HG02840 (cell line): Measurements from ENCODE around the gene ARMH4.

ENCODE experiments used
- ATAC-seq: cut with Tn5 transposase; IDR thresholded peaks from one replicate; pipeline ENCODE4 v1.9.1; 2021; ENCODE audit warnings: mild to moderate bottlenecking, moderate library complexity, moderate number of reproducible peaks; ENCODE audit not compliant: unreplicated experiment, low FRiP score

The ARMH4 gene

DNA sequence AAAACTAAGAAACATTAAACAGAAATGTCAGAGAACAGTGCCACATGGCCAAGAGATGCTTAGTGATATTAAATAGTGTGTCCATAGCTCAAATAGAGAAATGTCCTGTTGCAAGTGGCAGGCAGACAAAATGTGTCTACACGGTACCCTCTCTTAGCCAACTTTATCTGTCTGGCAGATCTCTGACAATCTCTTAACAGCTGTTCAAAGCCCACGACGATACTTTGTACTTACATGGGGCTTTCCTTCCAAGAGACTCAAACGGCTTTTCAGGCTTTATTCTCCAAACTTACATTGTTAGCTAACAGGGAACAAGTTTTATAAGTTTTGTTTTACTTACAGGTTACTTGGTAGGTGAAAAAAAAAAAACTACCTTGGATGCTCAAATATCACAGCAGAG, 45.6 kb downstream of the ARMH4 start:
- ATAC-seq: no peak

DNA sequence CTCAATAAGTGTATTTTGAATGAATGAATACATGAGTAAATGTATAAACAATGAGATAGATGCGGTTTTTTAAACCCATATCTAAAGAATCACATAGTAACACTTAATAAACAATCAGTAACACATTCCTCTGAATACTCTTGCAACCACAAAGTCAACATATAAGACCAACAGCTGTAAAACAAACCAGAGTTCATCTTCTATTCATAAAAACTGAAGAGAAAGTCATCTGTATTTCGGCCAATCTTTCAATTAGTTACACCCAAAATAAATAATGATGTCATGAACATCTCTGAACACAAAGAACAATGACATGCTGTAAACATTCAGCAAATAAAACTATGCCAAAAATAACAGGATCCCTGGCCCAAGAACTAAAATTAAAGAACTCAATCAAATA, 47.2 kb downstream of the ARMH4 start:
- no peak for ATAC-seq

DNA sequence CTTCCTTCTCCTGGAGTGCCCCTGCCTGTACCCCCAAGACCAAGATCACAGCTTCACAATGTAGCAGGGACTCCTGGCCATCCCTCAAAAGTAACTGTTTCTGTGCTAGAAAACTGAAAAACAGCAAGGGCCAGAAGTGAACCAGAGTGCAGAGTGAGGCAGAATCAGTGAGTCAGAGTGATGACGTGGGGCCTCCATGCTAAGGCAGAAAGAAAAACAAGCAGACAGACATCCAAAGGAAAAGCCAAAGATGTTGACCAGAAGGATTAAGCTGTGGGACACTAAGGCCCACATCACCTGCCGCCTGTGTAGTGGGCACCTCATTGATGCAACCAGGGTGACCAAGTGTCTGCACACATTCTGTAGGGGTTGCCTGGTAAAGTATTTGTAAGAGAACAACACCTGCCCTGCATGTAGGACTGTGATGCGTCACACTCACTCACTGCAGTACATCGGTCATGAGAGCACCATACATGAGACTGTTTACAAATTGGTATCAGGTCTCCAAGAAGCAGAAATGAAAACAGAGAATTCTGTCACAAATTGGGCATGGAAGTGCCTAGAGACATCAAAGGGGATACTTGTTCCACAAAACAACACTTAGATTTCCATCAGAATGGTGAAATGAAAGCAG, 51.2 kb downstream of the ARMH4 start:
- no peak for ATAC-seq

DNA sequence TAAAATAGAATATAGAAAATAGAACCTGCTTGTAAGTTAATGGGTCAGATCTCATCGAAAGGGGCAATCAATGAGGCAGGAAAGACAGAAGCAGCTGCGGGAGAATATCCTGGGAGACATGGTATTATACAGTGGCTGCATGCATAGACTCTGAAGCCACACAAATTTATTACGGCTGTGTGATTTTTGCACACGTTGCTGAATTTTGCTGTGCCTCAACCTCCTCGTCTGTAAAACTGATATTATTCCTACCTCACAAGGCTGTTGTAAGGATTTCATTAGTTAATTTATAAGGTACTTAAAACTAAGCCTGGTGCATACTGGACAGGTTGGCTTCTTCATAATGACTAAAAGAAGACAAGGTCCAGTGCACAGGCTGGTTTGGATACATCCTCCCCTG, 52.3 kb downstream of the ARMH4 start:
- ATAC-seq: no peak

DNA sequence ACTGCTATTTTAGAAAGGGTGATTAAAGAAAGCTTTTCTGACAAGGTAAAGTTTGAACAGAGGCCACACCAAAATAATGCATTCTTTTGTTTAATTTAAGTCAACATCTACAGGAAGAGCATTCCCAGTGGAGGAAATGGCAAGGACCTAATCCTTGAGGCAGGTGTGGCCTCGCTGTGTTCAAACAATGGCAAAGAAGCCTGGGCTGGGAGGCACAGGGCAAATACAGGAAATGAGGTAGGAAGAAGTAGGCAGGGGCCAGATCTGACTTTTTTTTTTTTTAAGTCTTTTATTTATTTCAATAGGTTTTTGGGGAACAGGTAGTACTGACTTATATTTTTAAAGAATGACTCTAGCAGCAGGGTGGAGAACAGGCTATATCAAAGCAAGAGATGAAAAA, 53.5 kb downstream of the ARMH4 start:
- no peak for ATAC-seq

DNA sequence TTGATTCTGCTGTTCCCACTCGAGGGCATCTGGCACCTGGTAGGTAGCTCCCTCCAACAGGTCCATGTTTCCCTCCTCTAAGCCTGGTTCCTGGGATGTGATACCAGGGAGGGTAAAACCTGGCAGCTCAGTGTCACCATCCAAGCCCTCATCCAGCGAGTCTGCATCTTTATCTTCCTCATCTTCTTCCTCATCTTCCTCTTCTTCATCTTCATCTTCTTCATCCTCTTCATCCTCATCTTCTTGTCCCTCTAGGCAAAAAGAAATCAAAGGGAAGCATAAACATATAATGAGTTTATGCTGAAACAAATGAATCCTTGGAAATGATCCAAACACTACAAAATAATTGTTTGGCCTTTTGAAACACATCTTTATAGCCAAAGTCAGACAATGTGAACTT, 55.3 kb downstream of the ARMH4 start:
- ATAC-seq: no peak

DNA sequence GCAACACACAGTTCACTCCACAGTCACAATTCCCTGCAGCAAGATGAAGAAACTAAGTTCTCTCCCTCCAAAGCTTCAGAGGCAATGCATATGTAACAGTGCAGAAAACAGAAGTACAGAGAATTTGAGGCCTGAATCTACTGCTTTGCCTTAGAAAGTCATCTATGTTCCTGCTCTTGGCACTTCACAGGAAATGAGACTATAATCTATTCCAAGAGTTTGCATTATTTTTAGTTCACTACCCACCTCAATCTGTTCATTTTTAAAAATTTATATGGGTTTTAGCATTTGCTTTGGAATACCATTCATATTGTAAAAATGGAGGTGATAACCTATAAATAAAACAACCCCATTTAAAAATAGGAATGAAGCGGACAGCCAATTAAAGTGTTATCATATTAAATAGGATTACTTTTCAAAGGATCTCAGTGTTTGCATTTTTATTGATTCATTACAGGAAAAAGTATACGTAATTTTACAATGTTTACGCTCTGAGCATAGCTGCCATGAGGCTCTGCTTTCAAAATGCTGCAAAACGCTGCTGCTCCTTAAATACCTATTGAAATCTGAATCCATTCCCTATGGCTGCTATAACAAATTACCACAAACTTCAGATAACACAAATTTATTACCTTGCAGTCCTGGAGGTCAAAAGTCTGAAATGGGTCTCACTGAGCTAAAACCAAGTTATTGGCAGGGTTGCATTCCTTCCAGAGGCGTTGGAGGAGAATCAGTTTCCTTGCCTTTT, 60.0 kb downstream of the ARMH4 start:
- ATAC-seq: no peak

DNA sequence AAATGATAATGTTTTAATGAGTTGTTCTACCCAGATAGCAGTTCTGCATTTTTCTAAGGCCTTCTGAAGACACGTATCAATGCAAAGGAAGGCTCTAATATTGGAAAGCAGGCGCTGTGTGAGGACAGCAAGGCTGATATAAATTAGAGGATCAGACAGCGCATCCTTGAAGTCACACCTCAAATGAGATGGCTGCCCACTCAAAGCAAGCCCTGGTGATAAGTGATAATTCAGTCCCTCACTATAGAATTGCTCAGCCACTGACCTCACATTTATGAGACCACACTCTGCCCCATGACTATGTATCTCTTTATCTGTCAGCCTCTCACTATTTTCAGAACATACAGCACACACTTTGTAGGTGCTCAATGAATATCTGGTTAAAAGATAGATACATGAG, 62.4 kb downstream of the ARMH4 start:
- no peak for ATAC-seq

DNA sequence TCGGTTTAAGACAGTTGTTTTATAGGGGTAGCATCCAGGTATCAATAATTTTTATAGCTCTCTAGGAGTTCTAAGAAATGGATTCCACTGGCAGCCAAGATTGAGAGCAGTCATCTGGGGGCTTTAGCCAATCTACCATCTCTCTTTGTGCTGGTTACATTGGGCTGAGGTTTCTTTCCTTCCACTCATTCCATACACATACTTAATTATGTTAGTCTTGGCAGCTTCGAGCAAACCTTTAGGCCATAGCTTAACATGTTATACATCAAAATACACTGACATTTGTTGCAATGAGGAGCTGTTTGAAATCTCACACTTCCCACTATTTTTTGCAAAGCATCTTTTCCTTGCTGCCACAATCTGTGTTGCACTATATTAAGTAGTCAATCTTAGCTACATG, 63.1 kb downstream of the ARMH4 start:
- no peak for ATAC-seq

DNA sequence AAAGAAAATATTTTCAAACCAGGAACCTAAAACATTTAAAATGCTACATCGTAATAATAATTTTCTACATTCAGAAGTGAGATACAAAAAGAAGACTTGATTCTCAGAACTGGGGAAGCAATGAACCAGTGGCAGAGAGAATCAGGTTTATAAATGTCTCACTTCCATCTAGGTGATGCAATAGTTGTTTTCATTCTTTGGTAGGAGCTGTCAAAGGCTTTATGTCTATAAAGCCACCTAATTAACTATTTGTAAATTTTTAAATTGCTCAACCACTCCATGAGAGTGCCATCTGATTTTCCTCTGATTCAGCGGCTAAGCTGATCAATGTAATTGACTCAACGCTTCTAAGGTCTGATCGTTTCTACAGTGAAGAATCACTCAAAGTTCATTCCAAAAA, 66.1 kb downstream of the ARMH4 start:
- ATAC-seq: no peak

DNA sequence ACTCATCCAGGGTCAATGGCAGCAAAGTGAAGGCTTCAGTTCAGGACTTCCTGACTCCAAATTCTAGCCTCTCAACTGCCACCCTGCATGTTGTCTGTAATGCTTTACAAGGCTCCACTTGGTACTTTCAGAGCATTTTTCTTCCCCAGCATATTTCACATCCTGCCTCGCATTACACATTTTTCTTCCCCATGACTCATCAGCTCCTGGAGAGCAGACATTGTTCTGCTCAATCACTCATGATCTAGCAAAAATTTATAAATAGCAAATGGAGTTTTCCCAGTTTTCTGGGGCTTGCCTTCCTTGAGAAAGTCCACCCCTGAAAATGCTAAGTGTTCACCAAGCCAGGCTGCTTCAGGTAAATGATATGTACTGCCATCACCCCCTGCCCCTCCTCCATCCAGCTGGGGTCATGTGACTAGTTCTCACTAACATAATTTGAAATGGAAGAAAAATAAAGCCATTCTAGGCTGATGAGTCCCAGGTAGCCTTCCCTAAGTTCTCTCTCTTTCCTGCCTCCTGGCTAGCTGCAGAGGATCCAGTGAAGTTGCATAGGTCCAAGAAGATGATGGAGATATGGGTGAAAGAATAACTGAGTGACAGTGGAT, 69.4 kb downstream of the ARMH4 start:
- ATAC-seq: no peak

DNA sequence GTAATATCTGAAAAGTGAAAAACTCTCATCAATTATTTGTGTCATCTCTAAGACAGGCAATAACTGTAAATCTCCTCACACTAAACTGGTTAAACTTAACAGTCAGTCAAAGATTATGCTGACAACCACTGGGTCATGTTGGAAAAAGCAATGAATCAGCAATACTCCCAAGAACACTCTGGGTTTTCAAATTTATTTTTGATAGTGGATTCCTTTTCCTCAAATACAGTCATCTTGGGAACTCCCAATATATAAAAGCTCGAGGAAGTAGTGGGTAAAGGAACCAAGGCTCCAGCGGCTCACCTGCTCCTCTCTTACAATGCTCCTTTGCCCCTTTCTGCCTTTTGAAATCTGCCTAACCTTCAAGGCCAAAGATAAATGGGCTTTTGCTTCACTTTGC, 70.0 kb downstream of the ARMH4 start:
- ATAC-seq: no peak

DNA sequence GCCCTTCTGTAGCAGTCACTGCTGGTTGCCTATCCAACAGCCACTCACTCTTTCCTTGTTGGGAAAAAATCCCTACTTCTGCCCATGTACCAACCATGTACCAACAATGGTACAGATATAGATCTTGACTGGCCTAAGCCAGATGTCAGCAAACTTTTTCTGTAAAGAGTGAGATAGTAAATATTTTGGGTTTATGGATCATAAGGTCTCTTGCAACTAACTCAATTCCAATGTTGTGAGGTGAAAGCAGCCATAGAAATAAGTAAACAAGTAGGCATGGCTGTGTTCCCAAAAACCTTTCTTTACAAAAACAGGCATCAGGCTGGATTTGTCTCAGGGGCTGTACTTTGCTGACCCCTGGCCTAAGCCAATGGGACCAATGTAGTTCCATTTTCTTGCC, 73.5 kb downstream of the ARMH4 start:
- ATAC-seq: no peak

DNA sequence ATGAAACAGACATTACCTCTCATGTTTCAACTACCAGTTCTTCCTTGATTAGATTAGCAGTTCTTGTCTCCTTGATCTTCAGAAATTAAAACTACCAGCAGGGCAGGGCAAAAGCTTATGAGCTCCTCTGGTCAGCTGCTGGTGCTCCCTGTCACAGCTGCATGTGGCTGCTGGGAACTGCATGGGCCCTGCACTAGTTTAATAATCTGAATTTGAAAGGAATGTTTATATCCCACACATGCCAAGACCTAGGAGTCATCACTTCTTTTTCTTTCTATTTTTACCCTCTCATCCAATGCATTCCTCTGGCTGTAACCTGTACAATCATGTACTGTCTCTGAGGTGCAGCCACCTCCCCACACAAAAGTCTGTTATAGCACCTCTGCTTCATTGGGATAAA, 73.9 kb downstream of the ARMH4 start:
- no peak for ATAC-seq

DNA sequence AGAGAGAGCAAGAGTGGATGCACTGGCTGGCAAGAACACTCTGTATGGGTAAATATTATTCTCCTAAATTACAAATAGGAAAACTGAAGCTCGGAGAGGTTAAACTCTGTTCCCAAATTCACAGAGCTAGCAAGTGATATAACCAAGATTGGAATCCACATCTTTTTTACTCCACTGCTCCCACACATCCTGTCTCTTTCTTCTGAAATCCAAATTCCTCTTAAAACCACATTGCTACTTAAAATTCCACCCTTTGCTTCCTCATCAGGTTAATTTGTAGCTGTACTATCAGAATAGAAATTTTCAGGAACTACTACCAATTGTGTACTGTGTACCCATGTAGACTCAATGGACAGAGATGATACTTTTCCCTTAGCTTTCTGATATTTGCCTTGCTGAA, 74.4 kb downstream of the ARMH4 start:
- no peak for ATAC-seq

DNA sequence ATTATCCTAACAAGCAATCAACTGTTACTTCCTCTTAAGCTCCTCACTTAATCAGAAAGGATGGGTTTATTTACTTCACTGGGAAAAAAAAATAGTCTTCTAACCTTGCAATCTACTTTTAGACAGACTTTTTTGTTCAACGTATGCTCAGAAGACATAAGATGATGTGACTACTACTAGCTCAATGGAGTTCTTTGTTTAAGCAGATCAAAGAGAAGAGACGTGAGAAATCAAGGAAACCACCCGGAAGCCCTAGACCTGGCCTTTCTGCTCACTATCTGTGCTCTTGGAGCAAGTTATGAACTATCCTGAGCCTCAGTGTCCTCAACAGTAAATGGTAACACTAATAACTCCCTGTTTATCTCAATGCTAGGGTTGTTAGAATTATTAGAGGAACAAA, 78.5 kb downstream of the ARMH4 start:
- ATAC-seq: no peak

DNA sequence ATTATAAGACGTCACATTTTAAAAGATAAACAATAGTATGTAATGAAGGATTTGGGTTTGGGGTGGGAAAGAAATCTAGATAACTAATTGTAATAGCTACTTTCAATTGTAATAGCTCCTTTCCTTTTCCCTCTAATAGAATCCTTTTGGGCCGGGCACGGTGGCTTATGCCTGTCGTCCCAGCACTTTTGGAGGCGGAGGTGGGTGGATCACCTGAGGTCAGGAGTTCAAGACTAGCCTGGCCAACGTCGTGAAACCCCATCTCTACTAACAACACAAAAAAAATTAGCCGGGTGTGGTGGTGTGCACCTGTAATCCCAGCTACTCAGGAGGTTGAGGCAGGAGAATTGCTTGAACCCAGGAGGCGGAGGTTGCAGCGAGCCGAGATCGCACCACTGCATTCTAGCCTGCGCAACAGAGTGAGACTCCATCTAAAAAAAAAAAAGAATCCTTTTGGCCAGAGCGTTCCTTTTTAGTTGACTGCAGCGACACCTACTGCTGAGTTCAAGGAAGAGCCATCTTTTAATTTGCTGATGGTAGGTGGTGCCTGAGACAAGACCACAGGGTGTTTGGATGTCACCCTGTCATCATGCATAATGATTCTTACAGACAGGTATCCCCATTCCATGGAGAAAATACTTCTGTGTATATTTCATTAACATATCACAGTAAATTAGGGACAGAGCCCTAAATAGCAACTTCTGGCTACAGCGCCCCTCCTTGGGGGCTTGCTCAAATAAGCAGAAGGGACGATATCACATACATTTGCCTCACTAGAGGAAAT, 79.5 kb downstream of the ARMH4 start:
- no peak for ATAC-seq

DNA sequence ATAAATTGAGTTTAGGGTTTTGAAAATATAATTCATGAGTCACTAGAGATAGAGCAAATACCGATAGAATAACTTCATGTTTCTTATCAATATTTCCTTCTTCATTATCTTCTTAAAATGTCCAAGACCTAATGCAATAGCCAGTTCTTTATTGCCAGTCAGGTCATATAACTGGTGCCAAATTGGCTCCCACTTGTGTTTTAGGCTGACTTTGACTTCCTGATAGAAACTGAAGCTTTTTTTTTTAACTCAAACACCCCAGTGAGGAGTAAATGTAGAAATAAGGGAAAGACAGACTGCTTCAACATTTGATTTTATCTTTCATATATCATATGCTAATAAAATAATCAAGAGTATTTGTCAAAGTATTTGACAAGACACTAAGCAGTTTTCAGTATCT, 80.7 kb downstream of the ARMH4 start:
- ATAC-seq: no peak

DNA sequence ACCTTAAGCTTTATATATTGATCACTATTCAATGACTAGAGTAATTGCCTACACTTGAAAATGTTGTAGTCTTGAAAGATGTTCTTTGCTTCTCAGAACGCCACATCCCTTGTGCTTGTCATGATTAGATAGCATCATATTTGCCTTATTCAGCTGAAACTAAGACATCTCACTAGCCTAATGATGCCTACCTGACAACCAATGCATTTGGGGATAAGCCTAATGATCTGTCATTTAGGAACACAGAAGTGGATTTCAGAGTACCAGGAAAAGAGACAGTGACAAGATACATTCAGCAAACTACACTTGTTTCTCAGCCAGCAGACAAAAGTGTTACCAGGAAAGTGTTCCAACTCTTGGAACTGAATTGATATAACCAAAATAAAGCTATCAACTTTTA, 83.7 kb downstream of the ARMH4 start:
- no peak for ATAC-seq

DNA sequence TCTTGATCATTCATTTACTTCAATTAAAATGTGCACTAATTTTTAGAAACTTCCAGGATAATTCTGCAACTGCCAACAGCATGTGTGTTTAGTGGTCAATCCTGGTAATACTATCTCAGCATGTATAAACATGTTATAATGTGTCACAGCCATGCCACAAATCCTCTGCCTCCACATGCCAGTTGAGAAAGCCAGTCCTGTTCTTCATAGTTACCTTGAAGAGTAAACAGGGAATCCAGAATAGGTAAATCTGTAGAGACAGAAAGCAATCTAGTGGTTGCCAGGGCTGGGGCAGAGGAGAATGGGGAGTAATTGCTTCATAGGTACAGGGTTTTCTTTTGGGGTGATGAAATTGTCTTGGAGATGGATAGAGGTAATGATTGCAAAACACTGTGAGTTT, 85.9 kb downstream of the ARMH4 start:
- no peak for ATAC-seq

DNA sequence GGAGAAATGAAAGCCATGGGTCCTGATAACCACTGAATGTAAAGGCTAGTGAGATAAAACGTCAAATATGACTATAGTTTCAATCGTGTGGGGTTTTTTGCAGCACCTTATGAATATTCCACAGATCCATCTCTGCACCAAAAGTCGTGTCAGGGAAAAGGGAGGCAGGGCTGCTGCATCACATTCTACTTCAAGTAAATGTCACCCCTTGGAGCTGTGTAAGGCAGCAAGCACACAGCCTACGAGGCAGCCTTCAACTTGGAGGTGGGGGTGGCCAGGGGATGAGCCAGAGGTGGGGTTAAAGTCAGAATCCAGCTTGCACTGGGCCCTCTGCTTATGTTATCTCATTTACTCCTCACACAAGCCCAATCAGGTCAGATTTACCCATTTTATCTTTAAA, 90.4 kb downstream of the ARMH4 start:
- ATAC-seq: no peak
